SJSA1 (cell line): ENCODE results near the gene ZNF32. TPM values are rescaled to one million over a fixed set of nuclear protein-coding genes. Genes with fewer than 3 reads are reported as not detected.

ENCODE experiments used
- DNase-seq, 2 experiments: peaks; one replicate each; pipeline ENCODE4 v3.0.0-alpha.2; 2015 to 2020; ENCODE audit warnings: low spot score in 2 of 2, low read depth in 1 of 2
- H3K27ac ChIP-seq: fragments of 250-450 bp; sonication (Bioruptor Pico); 2 replicates; pipeline ENCODE4 v1.5.1; 2020; ENCODE audit warnings: mild to moderate bottlenecking, moderate library complexity
- H3K27me3 ChIP-seq: fragments of 250-450 bp; sonication (Bioruptor Pico); replicated peaks from 2 replicates; pipeline ENCODE4 v1.5.1; 2020; ENCODE audit warnings: mild to moderate bottlenecking, moderate library complexity
- H3K36me3 ChIP-seq: fragments of 250-450 bp; sonication (Bioruptor Pico); 2 replicates; pipeline ENCODE4 v1.5.1; 2020; ENCODE audit warnings: mild to moderate bottlenecking
- H3K4me1 ChIP-seq: fragments of 250-450 bp; sonication (Bioruptor Pico); replicated peaks from 2 replicates; pipeline ENCODE4 v1.6.1; 2021; ENCODE audit warnings: mild to moderate bottlenecking
- H3K4me3 ChIP-seq: fragments of 250-450 bp; sonication (Bioruptor Pico); 2 replicates; pipeline ENCODE4 v1.5.1; 2020; ENCODE audit warnings: mild to moderate bottlenecking
- H3K9me3 ChIP-seq: fragments of 250-450 bp; sonication (Bioruptor Pico); replicated peaks from 2 replicates; pipeline ENCODE4 v1.5.1; 2020; ENCODE audit warnings: mild to moderate bottlenecking
- total RNA-seq: library from RNA; depleted of rRNA; stranded (reverse); fragments of >200 nt; shearing (Covaris generic); gene quantifications from 2 replicates; pipeline ENCODE4 v1.2.3, GENCODE V29; 2014

Gene ZNF32
- total RNA-seq, 1 experiment from 2014 or later: 29.8 TPM

GRCh38 chr10:43687373-43687772 is 38.7 kb upstream of the ZNF32 start:
- H3K36me3 ChIP-seq: no peaks in the 10 kb centered on the region
- H3K9me3 ChIP-seq: no peaks in the 10 kb centered on the region
- no peak overlapping the region for H3K27ac ChIP-seq
- H3K27me3 ChIP-seq: no peaks in the 10 kb centered on the region
- no peak overlapping the region for H3K4me3 ChIP-seq
- DNase-seq: no peak
- H3K4me1 ChIP-seq: peaks cover 8% of the 10 kb centered on the region

GRCh38 chr10:43686414-43686813 is 37.7 kb upstream of the ZNF32 start:
- DNase-seq: no peak
- Histone ChIP-seq H3K36me3 (no peaks in the 10 kb centered on the region), H3K9me3 (no peaks in the 10 kb centered on the region), H3K27ac (no peak overlapping the region), H3K27me3 (no peaks in the 10 kb centered on the region), H3K4me1 (peaks cover 8% of the 10 kb centered on the region), H3K4me3 (no peak overlapping the region)

- H3K4me1 ChIP-seq: peaks cover 8% of the 10 kb centered on the region
- H3K27ac ChIP-seq: no peak overlapping the region
- H3K4me3 ChIP-seq: no peak overlapping the region
- H3K36me3 ChIP-seq: no peaks in the 10 kb centered on the region
- DNase-seq: no peak
- H3K9me3 ChIP-seq: no peaks in the 10 kb centered on the region
- no peaks in the 10 kb centered on the region for H3K27me3 ChIP-seq
Measured at GRCh38 chr10:43685744-43686143, 37.1 kb upstream of the ZNF32 start.

- no peak for DNase-seq
- H3K27me3 ChIP-seq: no peaks in the 10 kb centered on the region
- no peak overlapping the region for H3K4me3 ChIP-seq
- H3K9me3 ChIP-seq: no peaks in the 10 kb centered on the region
- H3K4me1 ChIP-seq: no peaks in the 10 kb centered on the region
- H3K27ac ChIP-seq: no peak overlapping the region
- H3K36me3 ChIP-seq: no peaks in the 10 kb centered on the region
Measured at GRCh38 chr10:43684292-43684559, 35.5 kb upstream of the ZNF32 start.

- no peaks in the 10 kb centered on the region for H3K27me3 ChIP-seq
- no peak overlapping the region for H3K4me3 ChIP-seq
- H3K4me1 ChIP-seq: no peaks in the 10 kb centered on the region
- DNase-seq: no peak
- H3K9me3 ChIP-seq: no peaks in the 10 kb centered on the region
- H3K36me3 ChIP-seq: no peaks in the 10 kb centered on the region
- no peak overlapping the region for H3K27ac ChIP-seq
Measured at GRCh38 chr10:43683451-43684291, 35.0 kb upstream of the ZNF32 start.

- H3K4me1 ChIP-seq: no peaks in the 10 kb centered on the region
- H3K27me3 ChIP-seq: no peaks in the 10 kb centered on the region
- no peak overlapping the region for H3K27ac ChIP-seq
- H3K4me3 ChIP-seq: no peak overlapping the region
- no peaks in the 10 kb centered on the region for H3K9me3 ChIP-seq
- H3K36me3 ChIP-seq: no peaks in the 10 kb centered on the region
- DNase-seq: no peak
Measured at GRCh38 chr10:43682956-43683355, 34.3 kb upstream of the ZNF32 start.

GRCh38 chr10:43681721-43682120 is 33.0 kb upstream of the ZNF32 start:
- Histone ChIP-seq H3K4me1 (no peaks in the 10 kb centered on the region), H3K27ac (no peak overlapping the region), H3K4me3 (no peak overlapping the region), H3K36me3 (no peaks in the 10 kb centered on the region), H3K9me3 (no peaks in the 10 kb centered on the region), H3K27me3 (no peaks in the 10 kb centered on the region)
- no peak for DNase-seq

- Histone ChIP-seq H3K4me1 (no peaks in the 10 kb centered on the region), H3K27me3 (no peaks in the 10 kb centered on the region), H3K9me3 (no peaks in the 10 kb centered on the region), H3K36me3 (no peaks in the 10 kb centered on the region), H3K27ac (no peak overlapping the region), H3K4me3 (no peak overlapping the region)
- DNase-seq: no peak
Measured at GRCh38 chr10:43681220-43681619, 32.5 kb upstream of the ZNF32 start.

GRCh38 chr10:43680035-43680434 is 31.4 kb upstream of the ZNF32 start:
- no peak for DNase-seq
- H3K36me3 ChIP-seq: no peaks in the 10 kb centered on the region

GRCh38 chr10:43679509-43679908 is 30.8 kb upstream of the ZNF32 start:
- no peaks in the 10 kb centered on the region for H3K4me1 ChIP-seq
- DNase-seq: no peak

More at GRCh38 chr10:43680035-43680434, 31.4 kb upstream of the ZNF32 start:
- H3K9me3 ChIP-seq: no peaks in the 10 kb centered on the region
- H3K4me1 ChIP-seq: no peaks in the 10 kb centered on the region
- no peaks in the 10 kb centered on the region for H3K27me3 ChIP-seq
- no peak overlapping the region for H3K27ac ChIP-seq
- H3K4me3 ChIP-seq: no peak overlapping the region

GRCh38 chr10:43678654-43679053 is 30.0 kb upstream of the ZNF32 start:
- Histone ChIP-seq H3K27me3 (no peaks in the 10 kb centered on the region), H3K4me1 (no peaks in the 10 kb centered on the region), H3K9me3 (no peaks in the 10 kb centered on the region), H3K4me3 (no peak overlapping the region), H3K27ac (no peak overlapping the region), H3K36me3 (no peaks in the 10 kb centered on the region)
- no peak for DNase-seq

More at GRCh38 chr10:43679509-43679908, 30.8 kb upstream of the ZNF32 start:
- H3K9me3 ChIP-seq: no peaks in the 10 kb centered on the region
- no peaks in the 10 kb centered on the region for H3K27me3 ChIP-seq
- H3K36me3 ChIP-seq: no peaks in the 10 kb centered on the region
- no peak overlapping the region for H3K4me3 ChIP-seq
- H3K27ac ChIP-seq: no peak overlapping the region

- H3K27me3 ChIP-seq: no peaks in the 10 kb centered on the region
- H3K27ac ChIP-seq: no peak overlapping the region
- H3K4me3 ChIP-seq: no peak overlapping the region
- H3K4me1 ChIP-seq: no peaks in the 10 kb centered on the region
- DNase-seq: no peak
- H3K36me3 ChIP-seq: no peaks in the 10 kb centered on the region
- H3K9me3 ChIP-seq: no peaks in the 10 kb centered on the region
Measured at GRCh38 chr10:43676901-43677300, 28.2 kb upstream of the ZNF32 start.

- no peaks in the 10 kb centered on the region for H3K27me3 ChIP-seq
- no peaks in the 10 kb centered on the region for H3K4me1 ChIP-seq
- no peaks in the 10 kb centered on the region for H3K36me3 ChIP-seq
- H3K27ac ChIP-seq: no peak overlapping the region
- no peak for DNase-seq
- no peak overlapping the region for H3K4me3 ChIP-seq
- H3K9me3 ChIP-seq: no peaks in the 10 kb centered on the region
Measured at GRCh38 chr10:43676331-43676730, 27.6 kb upstream of the ZNF32 start.

GRCh38 chr10:43674553-43675210 is 26.0 kb upstream of the ZNF32 start:
- H3K9me3 ChIP-seq: no peaks in the 10 kb centered on the region
- H3K4me1 ChIP-seq: no peaks in the 10 kb centered on the region
- H3K4me3 ChIP-seq: no peak overlapping the region
- no peak for DNase-seq
- no peaks in the 10 kb centered on the region for H3K36me3 ChIP-seq
- H3K27ac ChIP-seq: no peak overlapping the region
- no peaks in the 10 kb centered on the region for H3K27me3 ChIP-seq
